ENCODE data around the gene RARB. TPM values are rescaled to one million over a fixed set of nuclear protein-coding genes. Genes with fewer than 3 reads are reported as not detected.

Gene RARB
- total and polyA plus RNA-seq, 9 of the 15 experiments (the other 6 are each of a cell fraction or from before 2014, with no cell fraction given) = 0.15 to 1.3 (median 0.27) TPM

DNA sequence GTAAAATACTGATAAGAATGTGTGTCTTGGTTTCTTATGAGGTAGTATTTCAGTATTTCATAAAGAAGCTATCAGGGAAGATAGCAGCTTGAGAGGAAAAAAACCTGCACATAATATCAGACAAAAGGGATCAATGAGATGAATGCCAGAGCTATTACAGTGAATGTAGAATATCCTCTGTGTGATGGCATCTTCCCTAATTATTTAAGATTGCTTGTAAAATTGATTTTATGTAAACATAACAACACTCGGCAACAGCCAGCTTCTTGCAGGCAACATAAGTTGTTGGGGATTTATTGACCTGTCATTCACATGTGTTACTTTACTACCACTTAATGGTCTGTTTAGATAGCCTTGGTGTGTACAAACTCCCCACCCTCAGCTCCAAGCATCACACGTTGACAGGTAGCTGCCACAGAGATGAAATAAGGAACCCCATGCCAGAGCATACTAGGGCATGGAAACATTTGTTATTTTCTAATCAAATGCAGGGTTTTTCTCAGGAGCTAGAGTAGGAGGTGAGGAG lies 49.2 kb upstream of the RARB start:
- intact Hi-C loops (cut with micrococcal nuclease) = no loop called here
- no peak for TF ChIP-seq STAT5B (CRISPR knock-in tag; IDR thresholded peaks at IDR 0.05)
- TF ChIP-seq NFATC3 (IDR thresholded peaks at IDR 0.05) = no peak
- Histone ChIP-seq H3K27ac (ENCODE audit: extremely low read depth, low read depth, low read length) (no peak overlapping the region), H2AFZ (ENCODE audit: low read depth, low read length) (no peak overlapping the region), H3K4me2 (ENCODE audit: insufficient read depth, low read length) (no peak overlapping the region), H3K4me1 (replicated peaks in 1 of 2; ENCODE audit: control insufficient read depth in 2 of 2, insufficient read depth in 2 of 2, low read length in 2 of 2) (no peaks in the 10 kb centered on the region), H3K36me3 (ENCODE audit: control insufficient read depth, insufficient read depth, low read length) (no peaks in the 10 kb centered on the region), H4K20me1 (replicated peaks; ENCODE audit: control insufficient read depth, insufficient read depth, low read length) (no peaks in the 10 kb centered on the region), H3K27me3 (ENCODE audit: control insufficient read depth in 2 of 2, insufficient read depth in 2 of 2, low read length in 2 of 2) (no peaks in the 10 kb centered on the region), H3K79me2 (ENCODE audit: control insufficient read depth, insufficient read depth, low read length) (no peaks in the 10 kb centered on the region), H3K9me1 (ENCODE audit: control insufficient read depth, insufficient read depth, low read length) (no peaks in the 10 kb centered on the region), H3K9me3 (replicated peaks; ENCODE audit: control insufficient read depth, insufficient read depth, low read depth, low read length) (no peaks in the 10 kb centered on the region), H3K4me3 (no peak overlapping the region), H3K9ac (ENCODE audit: insufficient read depth in 1 of 2, low read depth in 2 of 2, low read length in 2 of 2) (no peak overlapping the region)
- FAIRE-seq (no peak), DNase-seq (ENCODE audit: extremely low read depth in 1 of 4, low spot score in 3 of 4) (no peak), ATAC-seq (no peak)
- POLR2A ChIA-PET = interaction anchor here (0.8 kb wide), 1 partner anchor 623 kb away, joined by 3 read pairs; no protein-coding TSS in a partner anchor
- CTCF ChIA-PET (ENCODE audit: low intra/inter-chr PET ratio) = no interaction called here
- in situ Hi-C loops (cut with MboI) = no loop called here
- no TSS peak for BruUV-seq (replicated peaks)
- 0% methylated on average over 2 of the region's 2 CpGs for WGBS (ENCODE audit: insufficient coverage, low coverage, missing lambda C conversion rate)

DNA sequence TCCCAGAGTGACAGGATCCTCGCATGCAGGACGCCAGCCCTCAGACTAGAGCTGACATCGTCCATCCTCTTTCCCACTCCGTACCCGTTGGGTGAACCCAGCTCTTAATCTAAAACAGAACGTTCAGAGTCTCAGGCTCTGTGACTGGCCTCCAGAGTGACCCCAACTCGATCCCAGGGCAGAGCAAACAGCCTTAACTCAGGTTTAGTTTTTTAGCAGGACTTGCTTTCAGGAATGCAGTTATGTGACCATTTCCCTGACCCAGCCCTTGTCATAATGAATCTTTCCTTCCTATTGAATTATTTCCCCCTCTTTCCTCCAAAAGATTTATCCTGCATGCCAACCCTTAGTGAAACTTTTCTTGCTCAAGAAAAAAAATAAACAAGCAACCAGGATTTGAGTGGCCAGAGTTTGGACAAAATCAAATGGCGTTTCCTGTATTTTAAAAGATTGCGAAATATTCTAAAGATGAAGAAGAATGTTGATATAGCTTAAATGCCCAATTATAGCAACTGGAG lies 47.8 kb upstream of the RARB start:
- no peak for FAIRE-seq
- Histone ChIP-seq H3K4me1 (replicated peaks in 1 of 2; ENCODE audit: control insufficient read depth in 2 of 2, insufficient read depth in 2 of 2, low read length in 2 of 2) (no peaks in the 10 kb centered on the region), H3K9ac (ENCODE audit: insufficient read depth in 1 of 2, low read depth in 2 of 2, low read length in 2 of 2) (no peak overlapping the region), H3K36me3 (ENCODE audit: control insufficient read depth, insufficient read depth, low read length) (no peaks in the 10 kb centered on the region), H2AFZ (ENCODE audit: low read depth, low read length) (no peak overlapping the region), H4K20me1 (replicated peaks; ENCODE audit: control insufficient read depth, insufficient read depth, low read length) (no peaks in the 10 kb centered on the region), H3K4me2 (ENCODE audit: insufficient read depth, low read length) (no peak overlapping the region), H3K4me3 (no peak overlapping the region), H3K27ac (ENCODE audit: extremely low read depth, low read depth, low read length) (no peak overlapping the region), H3K79me2 (ENCODE audit: control insufficient read depth, insufficient read depth, low read length) (no peaks in the 10 kb centered on the region), H3K9me1 (ENCODE audit: control insufficient read depth, insufficient read depth, low read length) (no peaks in the 10 kb centered on the region), H3K27me3 (ENCODE audit: control insufficient read depth in 2 of 2, insufficient read depth in 2 of 2, low read length in 2 of 2) (no peaks in the 10 kb centered on the region), H3K9me3 (replicated peaks; ENCODE audit: control insufficient read depth, insufficient read depth, low read depth, low read length) (no peaks in the 10 kb centered on the region)
- WGBS (ENCODE audit: insufficient coverage, low coverage, missing lambda C conversion rate) = 0% methylated on average over 9 of the region's 9 CpGs
- ChIA-PET CTCF (ENCODE audit: low intra/inter-chr PET ratio) (no interaction called here), POLR2A (no interaction called here)
- intact Hi-C loops (cut with micrococcal nuclease) = no loop called here
- no peak for DNase-seq (ENCODE audit: extremely low read depth in 1 of 4, low spot score in 3 of 4)
- no TSS peak for BruUV-seq (replicated peaks)
- ATAC-seq = no peak
- TF ChIP-seq CEBPG (CRISPR knock-in tag; IDR thresholded peaks at IDR 0.05) (no peak), CEBPG (tag; conservative IDR thresholded peaks at IDR 0.05 in 1 of 2, IDR thresholded peaks at IDR 0.05 in 1 of 2) (peak in 1 of 2 experiments; percentile 75; a peak in 2 of 4 replicates), TCF7L2 (IDR thresholded peaks at IDR 0.05; ENCODE audit: low read depth, low read length) (no peak), CEBPB (tag; IDR thresholded peaks at IDR 0.05) (peak; percentile 81)
- in situ Hi-C loops (cut with MboI) = no loop called here

Measured in K562 (cell line).